Embryonic facial prominence (tissue), 1 donor: ENCODE data around the gene SREBF1.

Source experiments
- DNase-seq: peaks from one replicate; pipeline ENCODE4 v3.0.0-alpha.2; 2016; ENCODE audit errors: extremely low spot score

The SREBF1 gene

GRCh38 chr17:17781591-17782496, 54.9 kb downstream of the SREBF1 start:
- peak; percentile 73 for DNase-seq

- DNase-seq, result peak; percentile 63
Measured at GRCh38 chr17:17780922-17781590, 55.7 kb downstream of the SREBF1 start.

GRCh38 chr17:17779015-17779611, 57.7 kb downstream of the SREBF1 start:
- DNase-seq, result no peak

GRCh38 chr17:17778308-17779014, 58.3 kb downstream of the SREBF1 start:
- peak; percentile 85 for DNase-seq

GRCh38 chr17:17776889-17777288, 59.9 kb downstream of the SREBF1 start:
- DNase-seq, result no peak

GRCh38 chr17:17774009-17774881, 62.5 kb downstream of the SREBF1 start:
- DNase-seq, result no peak

- DNase-seq, result no peak
Measured at GRCh38 chr17:17772231-17772630, 64.6 kb downstream of the SREBF1 start.

GRCh38 chr17:17771498-17772201, 65.1 kb downstream of the SREBF1 start:
- no peak for DNase-seq

GRCh38 chr17:17770632-17771044, 66.1 kb downstream of the SREBF1 start:
- no peak for DNase-seq

GRCh38 chr17:17769869-17770631, 66.7 kb downstream of the SREBF1 start:
- DNase-seq, result no peak

- DNase-seq, result no peak
Measured at GRCh38 chr17:17768424-17769088, 68.2 kb downstream of the SREBF1 start.

GRCh38 chr17:17767887-17768418, 68.8 kb downstream of the SREBF1 start:
- DNase-seq, result peak; percentile 53

- peak; percentile 54 for DNase-seq
Measured at GRCh38 chr17:17767154-17767869, 69.5 kb downstream of the SREBF1 start.

- no peak for DNase-seq
Measured at GRCh38 chr17:17766744-17767120, 70.1 kb downstream of the SREBF1 start.

- DNase-seq, result no peak
Measured at GRCh38 chr17:17766077-17766743, 70.6 kb downstream of the SREBF1 start.

GRCh38 chr17:17765359-17766076, 71.3 kb downstream of the SREBF1 start:
- DNase-seq, result no peak

- no peak for DNase-seq
Measured at GRCh38 chr17:17763734-17764133, 73.1 kb downstream of the SREBF1 start.
